Right lobe of liver (tissue), 6 donors: ENCODE results near the gene ADAM17. TPM values are rescaled to one million over a fixed set of nuclear protein-coding genes. Genes with fewer than 3 reads are reported as not detected.

ENCODE experiments used
- ATAC-seq, 4 donors: fragments of 200-7000 bp; cut with Tn5 transposase; one replicate each; pipeline ENCODE4 v1.9.1; 2020; ENCODE audit warnings: mild to moderate bottlenecking in 4 of 4, moderate library complexity in 4 of 4
- DNase-seq, 3 donors: peaks; one replicate each; pipeline ENCODE4 v3.0.0-alpha.2; 2020
- H3K27ac ChIP-seq, 3 donors: fragments of 200-600 bp; one replicate each; pipeline ENCODE4 v1.8.0; 2022
- H3K27me3 ChIP-seq, 2 donors: fragments of 200-600 bp; one replicate each; pipeline ENCODE4 v1.8.0; 2022
- H3K36me3 ChIP-seq, 4 donors: fragments of 200-600 bp; sonication (generic) in 1 of 4; one replicate each; pipeline versions ENCODE4 v1.5.1 to v1.8.0; 2017 to 2022; ENCODE audit warnings: control low read depth in 1 of 4
- H3K4me1 ChIP-seq, 4 donors: fragments of 200-600 bp; sonication (generic) in 1 of 4; one replicate each; pipeline versions ENCODE4 v1.5.1 to v1.8.0; 2017 to 2022; ENCODE audit warnings: control low read depth in 1 of 4
- H3K4me3 ChIP-seq, 3 donors: fragments of 200-600 bp; one replicate each; pipeline ENCODE4 v1.8.0; 2022
- H3K9me3 ChIP-seq, 4 donors: fragments of 200-600 bp; sonication (generic) in 1 of 4; one replicate each; pipeline versions ENCODE4 v1.5.1 to v1.8.0; 2017 to 2022; ENCODE audit warnings: control low read depth in 1 of 4
- POLR2A ChIP-seq: fragments of 450-650 bp; IDR thresholded peaks from one replicate; pipeline ENCODE4 v1.6.1; 2017; ENCODE audit warnings: antibody characterized with exemption, mild to moderate bottlenecking
- WGBS: methylation state at CpG from one replicate; pipeline ENCODE4 v1.1.6; 2018; ENCODE audit warnings: low coverage, low lambda C conversion rate; ENCODE audit not compliant: insufficient coverage; ENCODE audit errors: missing lambda C conversion rate; 5-methylcytosine and 5-hydroxymethylcytosine counted together
- intact Hi-C, 2 donors: fragments of 100-400 bp; cut with DNase I; formaldehyde crosslinking; loops; one replicate each; pipeline versions ENCODE4 v1.11.2 to v1.14.1; 2022
- total RNA-seq, 6 experiments: library from RNA; depleted of rRNA in 2 of 6; stranded (reverse); fragments of >200 nt in 2 of 6; fragmentation: NEBNext Ultra II Directional in 3 of 6; extraction: Animal tissue kit (Norgen Biotek cat#: 25700) in 3 of 6; gene quantifications; one replicate each; pipeline versions ENCODE4 v1.1.0 to v1.2.4, GENCODE V29; 2016 to 2023
- TF ChIP-seq, protein P1 (sequence below), 4 donors: fragments of 200-600 bp in 3 of 4; fragments of 450-650 bp in 1 of 4; IDR thresholded peaks; one replicate each; pipeline versions ENCODE4 v1.5.1 to v1.8.0; 2016 to 2022; ENCODE audit warnings: antibody characterized with exemption in 4 of 4, mild to moderate bottlenecking in 2 of 4
- donor health status: DM: no; HTN: yes; CAD: no.
- donor health status: DM: no; HTN: no; CAD: no.
- donor health status: DM: no; HTN: no; CAD: no.
- donor health status: DM: no; HTN: yes; CAD: no.
- donor health status: DM: no; HTN: yes; CAD: no.

Gene ADAM17
- total RNA-seq, 6 experiments from 2014 or later = 5.1 to 11.7 (median 6.6) TPM

DNA sequence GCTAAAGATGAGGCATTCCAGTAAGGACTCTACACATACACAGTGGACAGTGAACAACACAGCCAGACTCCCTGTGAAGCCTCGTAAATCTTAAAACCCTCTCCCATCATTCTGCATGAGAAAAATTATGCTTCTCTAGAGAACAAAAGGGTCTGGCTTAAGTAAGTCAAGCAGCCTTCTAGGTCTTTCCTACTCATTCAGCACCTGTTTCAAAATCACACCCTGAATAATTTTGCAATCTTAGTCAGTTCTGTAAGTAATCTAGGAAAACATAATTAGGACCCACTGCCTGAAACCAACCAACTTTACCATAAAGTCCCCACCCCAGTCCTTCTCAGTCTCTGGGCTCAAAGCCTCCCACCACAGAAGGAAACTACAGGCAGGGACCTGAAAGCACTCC, 61.5 kb downstream of the ADAM17 start:
- peaks cover 0 to 80% (median 34%) of the 10 kb centered on the region in 4 donors for H3K36me3 ChIP-seq
- no peak for DNase-seq
- H3K9me3 ChIP-seq = no peaks in the 10 kb centered on the region
- no peak for TF ChIP-seq POLR2A
- TF ChIP-seq, protein P1, sequence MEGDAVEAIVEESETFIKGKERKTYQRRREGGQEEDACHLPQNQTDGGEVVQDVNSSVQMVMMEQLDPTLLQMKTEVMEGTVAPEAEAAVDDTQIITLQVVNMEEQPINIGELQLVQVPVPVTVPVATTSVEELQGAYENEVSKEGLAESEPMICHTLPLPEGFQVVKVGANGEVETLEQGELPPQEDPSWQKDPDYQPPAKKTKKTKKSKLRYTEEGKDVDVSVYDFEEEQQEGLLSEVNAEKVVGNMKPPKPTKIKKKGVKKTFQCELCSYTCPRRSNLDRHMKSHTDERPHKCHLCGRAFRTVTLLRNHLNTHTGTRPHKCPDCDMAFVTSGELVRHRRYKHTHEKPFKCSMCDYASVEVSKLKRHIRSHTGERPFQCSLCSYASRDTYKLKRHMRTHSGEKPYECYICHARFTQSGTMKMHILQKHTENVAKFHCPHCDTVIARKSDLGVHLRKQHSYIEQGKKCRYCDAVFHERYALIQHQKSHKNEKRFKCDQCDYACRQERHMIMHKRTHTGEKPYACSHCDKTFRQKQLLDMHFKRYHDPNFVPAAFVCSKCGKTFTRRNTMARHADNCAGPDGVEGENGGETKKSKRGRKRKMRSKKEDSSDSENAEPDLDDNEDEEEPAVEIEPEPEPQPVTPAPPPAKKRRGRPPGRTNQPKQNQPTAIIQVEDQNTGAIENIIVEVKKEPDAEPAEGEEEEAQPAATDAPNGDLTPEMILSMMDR (IDR thresholded peaks at IDR 0.05) = no peak
- no peak overlapping the region for H3K4me3 ChIP-seq
- no peaks in the 10 kb centered on the region for H3K4me1 ChIP-seq
- WGBS = 100% methylated on average over 1 of the region's 1 CpG
- no peak for ATAC-seq
- intact Hi-C loops = no loop called here
- H3K27ac ChIP-seq = no peak overlapping the region
- H3K27me3 ChIP-seq = no peaks in the 10 kb centered on the region

GRCh38 chr2:9493478-9493877, 62.2 kb downstream of the ADAM17 start:
- TF ChIP-seq, protein P1 (IDR thresholded peaks at IDR 0.05) = no peak
- TF ChIP-seq POLR2A = no peak
- ATAC-seq (no peak), DNase-seq (no peak)
- Histone ChIP-seq H3K27me3 (no peaks in the 10 kb centered on the region), H3K4me3 (no peak overlapping the region), H3K27ac (no peak overlapping the region), H3K36me3 (peaks cover 0 to 86% (median 38%) of the 10 kb centered on the region in 4 donors), H3K4me1 (no peaks in the 10 kb centered on the region), H3K9me3 (no peaks in the 10 kb centered on the region)
- 71% methylated on average over 3 of the region's 3 CpGs for WGBS
- intact Hi-C loops = no loop called here

GRCh38 chr2:9492927-9493326, 62.7 kb downstream of the ADAM17 start:
- Histone ChIP-seq H3K36me3 (peaks cover 0 to 92% (median 42%) of the 10 kb centered on the region in 4 donors), H3K27me3 (no peaks in the 10 kb centered on the region), H3K4me1 (no peaks in the 10 kb centered on the region), H3K4me3 (no peak overlapping the region), H3K9me3 (no peaks in the 10 kb centered on the region), H3K27ac (no peak overlapping the region)
- WGBS = 60% methylated on average over 2 of the region's 2 CpGs
- TF ChIP-seq, protein P1 (IDR thresholded peaks at IDR 0.05) = no peak
- no peak for TF ChIP-seq POLR2A
- intact Hi-C loops = no loop called here
- no peak for ATAC-seq
- DNase-seq = no peak

DNA sequence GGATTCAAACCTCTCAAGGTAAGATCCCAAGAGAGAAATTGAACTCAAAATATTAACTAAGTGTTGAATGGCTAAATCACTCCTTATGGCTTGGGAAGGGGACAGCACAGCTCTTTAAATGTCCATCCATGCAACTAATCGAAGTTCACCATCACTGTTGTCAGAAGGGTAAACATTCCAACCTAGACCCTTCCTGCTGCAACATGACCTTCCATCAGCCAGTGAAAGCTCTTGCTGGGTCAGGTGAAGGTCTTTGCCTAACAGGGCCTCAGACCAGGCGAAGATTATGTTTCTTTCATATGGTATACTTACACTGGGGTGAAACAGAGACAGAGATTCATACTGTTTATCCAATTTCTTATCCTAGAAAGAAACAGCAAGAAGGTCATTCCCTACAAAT, 64.8 kb downstream of the ADAM17 start:
- intact Hi-C loops = no loop called here
- Histone ChIP-seq H3K27ac (no peak overlapping the region), H3K9me3 (no peaks in the 10 kb centered on the region), H3K4me1 (no peaks in the 10 kb centered on the region), H3K27me3 (no peaks in the 10 kb centered on the region), H3K36me3 (peaks cover 0 to 93% (median 44%) of the 10 kb centered on the region in 4 donors), H3K4me3 (no peak overlapping the region)
- TF ChIP-seq, protein P1 (IDR thresholded peaks at IDR 0.05) = no peak
- no peak for TF ChIP-seq POLR2A
- WGBS = 80% methylated on average over 2 of the region's 2 CpGs
- no peak for ATAC-seq
- DNase-seq = no peak
